H1 (cell line): ENCODE data around the gene ENPP1. TPM values are rescaled to one million over a fixed set of nuclear protein-coding genes. Genes with fewer than 3 reads are reported as not detected.

Source experiments
- CTCF ChIA-PET: fragments of 300-600 bp; sonication (Branson Sonifier 250); formaldehyde crosslinking; loops from one replicate; lab custom pipeline; 2021; ENCODE audit not compliant: partially characterized antibody; lab: Charles Lee
- POLR2A ChIA-PET: fragments of 300-600 bp; sonication (Branson Sonifier 250); formaldehyde crosslinking; loops from one replicate; lab custom pipeline; 2021; ENCODE audit warnings: inconsistent platforms; ENCODE audit not compliant: partially characterized antibody; lab: Charles Lee
- DNase-seq, 2 experiments: peaks; one replicate each; pipeline versions ENCODE4 v3.0.0 to v3.0.0-alpha.2; 2010 to 2022; ENCODE audit warnings: low spot score in 2 of 2, low read depth in 1 of 2, mixed read lengths in 1 of 2
- FAIRE-seq: peaks from 2 replicates; lab custom pipeline; 2011; peaks lifted over from hg19 to GRCh38; lab: Jason Lieb, UNC
- H2AFZ ChIP-seq: 2 replicates; pipeline ENCODE4 v1.8.1; 2012; ENCODE audit warnings: low read length, inconsistent platforms
- H2AK5ac ChIP-seq: 2 replicates; pipeline ENCODE4 v1.6.1; 2013; ENCODE audit warnings: low read depth, low read length
- H2BK120ac ChIP-seq: replicated peaks from 2 replicates; pipeline ENCODE3; 2013; ENCODE audit warnings: low read depth, low read length, inconsistent platforms
- H2BK12ac ChIP-seq: 2 replicates; pipeline ENCODE4 v1.6.1; 2013; ENCODE audit warnings: low read depth, low read length
- H2BK15ac ChIP-seq: 2 replicates; pipeline ENCODE4 v1.6.1; 2013; ENCODE audit warnings: low read length
- H2BK20ac ChIP-seq: 2 replicates; pipeline ENCODE4 v1.6.1; 2013; ENCODE audit warnings: low read length
- H2BK5ac ChIP-seq: 2 replicates; pipeline ENCODE4 v1.6.1; 2013; ENCODE audit warnings: low read depth, low read length
- H3K14ac ChIP-seq: 2 replicates; pipeline ENCODE4 v1.6.1; 2013; ENCODE audit warnings: inconsistent platforms; ENCODE audit not compliant: insufficient read length
- H3K18ac ChIP-seq: 2 replicates; pipeline ENCODE4 v1.6.1; 2013; ENCODE audit warnings: low read length; ENCODE audit errors: extremely low read depth
- H3K23ac ChIP-seq: 2 replicates; pipeline ENCODE4 v1.6.1; 2013; ENCODE audit warnings: inconsistent platforms; ENCODE audit not compliant: insufficient read length
- H3K23me2 ChIP-seq: 2 replicates; pipeline ENCODE4 v1.6.1; 2013; ENCODE audit warnings: low read depth, low read length
- H3K27ac ChIP-seq: 2 replicates; pipeline ENCODE4 v1.6.1; 2011; ENCODE audit warnings: low read depth, low read length, inconsistent platforms
- H3K27me3 ChIP-seq, 4 experiments: replicated peaks in 1 of 4; 1 replicate in 1 of 4; 2 replicates in 3 of 4; pipeline versions ENCODE4 v1.6.1 to v1.8.1; 2011 to 2013; ENCODE audit warnings: low read length in 3 of 4, mild to moderate bottlenecking in 3 of 4, inconsistent platforms in 2 of 4, mixed read lengths in 2 of 4, moderate library complexity in 1 of 4; ENCODE audit not compliant: control insufficient read depth in 3 of 4, insufficient read depth in 3 of 4; ENCODE audit errors: extremely low read depth in 1 of 4
- H3K36me3 ChIP-seq, 4 experiments: 2 replicates each; pipeline versions ENCODE4 v1.6.1 to v1.8.1; 2011 to 2013; ENCODE audit warnings: mild to moderate bottlenecking in 4 of 4, low read length in 3 of 4, moderate library complexity in 2 of 4, control low read depth in 1 of 4, inconsistent platforms in 1 of 4; ENCODE audit not compliant: insufficient read depth in 4 of 4, control insufficient read depth in 2 of 4
- H3K4ac ChIP-seq: replicated peaks from 2 replicates; pipeline ENCODE3; 2013; ENCODE audit warnings: low read length, low read depth, mixed read lengths, inconsistent platforms; ENCODE audit not compliant: insufficient read length
- H3K4me1 ChIP-seq, 4 experiments: replicated peaks in 1 of 4; 1 replicate in 1 of 4; 2 replicates in 3 of 4; pipeline versions ENCODE4 v1.6.1 to v1.8.1; 2011 to 2013; ENCODE audit warnings: low read length in 3 of 4, inconsistent platforms in 2 of 4, mixed read lengths in 1 of 4; ENCODE audit not compliant: insufficient read depth in 4 of 4, control insufficient read depth in 3 of 4
- H3K4me2 ChIP-seq, 2 experiments: 2 replicates each; pipeline versions ENCODE4 v1.6.1 to v1.8.1; 2011 to 2013; ENCODE audit warnings: low read depth in 2 of 2, low read length in 2 of 2, control low read depth in 1 of 2, inconsistent platforms in 1 of 2, mild to moderate bottlenecking in 1 of 2; ENCODE audit not compliant: insufficient read depth in 1 of 2
- H3K4me3 ChIP-seq, 4 experiments: fragments of 200-600, 300-600 bp in 1 of 4; sonication (generic), shearing (Covaris generic), sonication (Bioruptor Twin) in 1 of 4; 2 replicates each; pipeline versions ENCODE4 v1.5.1 to v1.8.1; 2011 to 2016; ENCODE audit warnings: low read length in 4 of 4, low read depth in 3 of 4, control low read depth in 2 of 4, inconsistent platforms in 2 of 4, mild to moderate bottlenecking in 2 of 4, mixed read lengths in 1 of 4, moderate library complexity in 1 of 4; ENCODE audit not compliant: insufficient read depth in 2 of 4; ENCODE audit errors: extremely low read depth in 1 of 4
- H3K56ac ChIP-seq: replicated peaks from 2 replicates; pipeline ENCODE3; 2013; ENCODE audit warnings: low read depth, mild to moderate bottlenecking, mixed read lengths, low read length, inconsistent platforms; ENCODE audit not compliant: insufficient read length
- H3K79me1 ChIP-seq: 2 replicates; pipeline ENCODE4 v1.6.1; 2013; ENCODE audit warnings: low read depth, low read length, control low read depth
- H3K79me2 ChIP-seq, 2 experiments: 2 replicates each; pipeline versions ENCODE4 v1.6.1 to v1.8.1; 2012 to 2013; ENCODE audit warnings: low read length in 2 of 2, mild to moderate bottlenecking in 2 of 2, inconsistent platforms in 1 of 2; ENCODE audit not compliant: insufficient read depth in 2 of 2, control insufficient read depth in 1 of 2
- H3K9ac ChIP-seq, 4 experiments: replicated peaks in 1 of 4; 1 replicate in 1 of 4; 2 replicates in 3 of 4; pipeline versions ENCODE4 v1.6.1 to v1.8.1; 2011 to 2013; ENCODE audit warnings: low read depth in 3 of 4, low read length in 3 of 4, control low read depth in 2 of 4, mild to moderate bottlenecking in 2 of 4, moderate library complexity in 2 of 4, inconsistent platforms in 1 of 4; ENCODE audit errors: extremely low read depth in 1 of 4
- H3K9me3 ChIP-seq, 2 experiments: 2 replicates each; pipeline versions ENCODE4 v1.6.1 to v1.8.1; 2012 to 2013; ENCODE audit warnings: mild to moderate bottlenecking in 2 of 2, moderate library complexity in 2 of 2, control low read depth in 1 of 2, inconsistent platforms in 1 of 2, low read depth in 1 of 2, low read length in 1 of 2, mixed read lengths in 1 of 2; ENCODE audit not compliant: insufficient read depth in 2 of 2
- H4K20me1 ChIP-seq, 2 experiments: replicated peaks in 1 of 2; 2 replicates each; pipeline versions ENCODE3 to v1.8.1; 2011 to 2013; ENCODE audit warnings: inconsistent platforms in 2 of 2, low read length in 2 of 2, mild to moderate bottlenecking in 1 of 2; ENCODE audit not compliant: insufficient read depth in 2 of 2, control insufficient read depth in 1 of 2
- H4K5ac ChIP-seq: 2 replicates; pipeline ENCODE4 v1.6.1; 2013; ENCODE audit warnings: low read length, low read depth, mixed read lengths, inconsistent platforms; ENCODE audit not compliant: insufficient read length
- H4K8ac ChIP-seq: 2 replicates; pipeline ENCODE4 v1.8.0; 2013; ENCODE audit warnings: mild to moderate bottlenecking, moderate library complexity, low read length, inconsistent platforms; ENCODE audit not compliant: insufficient read depth; ENCODE audit errors: extremely low read depth
- H4K91ac ChIP-seq: replicated peaks from 2 replicates; pipeline ENCODE3; 2013; ENCODE audit warnings: low read length, mixed read lengths, inconsistent platforms; ENCODE audit not compliant: insufficient read length
- CBX5 ChIP-seq: fragments of 300-800, 300-1000 bp; sonication (generic); IDR thresholded peaks from 2 replicates; pipeline ENCODE4 v1.7.1; 2016; ENCODE audit warnings: antibody characterized with exemption, low read length, low read depth
- CHD1 ChIP-seq: IDR thresholded peaks from 2 replicates; pipeline ENCODE4 v1.6.1; 2012; ENCODE audit warnings: low read depth, low read length, improper control_type of control experiment
- NRF1 ChIP-seq: IDR thresholded peaks from 2 replicates; pipeline ENCODE4 v1.6.1; 2011; ENCODE audit warnings: mild to moderate bottlenecking, low read depth, low read length, improper control_type of control experiment
- PHF8 ChIP-seq: fragments of 200-600 bp; sonication (generic); conservative IDR thresholded peaks from 2 replicates; pipeline ENCODE4 v1.7.1; 2012; ENCODE audit warnings: low read depth, mild to moderate bottlenecking, inconsistent platforms, low read length, moderate library complexity
- SIX5 ChIP-seq: IDR thresholded peaks from 2 replicates; pipeline ENCODE4 v1.6.1; 2011; ENCODE audit warnings: mild to moderate bottlenecking, low read depth, low read length
- WGBS, 2 experiments: shearing (Covaris generic) in 1 of 2; methylation state at CpG; one replicate each; pipeline versions ENCODE4 v1.1.6 to v1.1.7; 2013 to 2015; ENCODE audit warnings: low lambda C conversion rate in 2 of 2, mixed read lengths in 2 of 2, inconsistent platforms in 1 of 2, low coverage in 1 of 2, missing lambda C conversion rate in 1 of 2; ENCODE audit not compliant: insufficient replicate concordance in 2 of 2, insufficient coverage in 1 of 2, insufficient read length in 1 of 2; ENCODE audit errors: extremely low coverage in 1 of 2, missing lambda C conversion rate in 1 of 2; 5-methylcytosine and 5-hydroxymethylcytosine counted together
- polyA plus RNA-seq, 7 experiments: library from polyadenylated mRNA; depleted of rRNA in 3 of 7; stranded (reverse) in 5 of 7; unstranded in 2 of 7; fragments of >200 nt in 5 of 7; fragments of 200-250 nt in 2 of 7; gene quantifications; 1 replicate in 5 of 7; 2 replicates in 1 of 7; 4 replicates in 1 of 7; pipeline versions ENCODE4 v1.2.1 to v1.2.3, GENCODE V29; 2011 to 2013; ENCODE audit warnings: missing spikeins in 2 of 7, mixed read lengths in 2 of 7
- total RNA-seq: library from RNA; stranded (reverse); fragmentation: NEBNext Ultra II Directional; extraction: Animal tissue kit (Norgen Biotek cat#: 25700); gene quantifications from 2 replicates; pipeline ENCODE4 v1.2.1, GENCODE V29; 2021

Gene ENPP1
- total and polyA plus RNA-seq, 2 of the 8 experiments (the other 6 are each of a cell fraction or from before 2014, with no cell fraction given) = 10.1 to 39.1 TPM

DNA sequence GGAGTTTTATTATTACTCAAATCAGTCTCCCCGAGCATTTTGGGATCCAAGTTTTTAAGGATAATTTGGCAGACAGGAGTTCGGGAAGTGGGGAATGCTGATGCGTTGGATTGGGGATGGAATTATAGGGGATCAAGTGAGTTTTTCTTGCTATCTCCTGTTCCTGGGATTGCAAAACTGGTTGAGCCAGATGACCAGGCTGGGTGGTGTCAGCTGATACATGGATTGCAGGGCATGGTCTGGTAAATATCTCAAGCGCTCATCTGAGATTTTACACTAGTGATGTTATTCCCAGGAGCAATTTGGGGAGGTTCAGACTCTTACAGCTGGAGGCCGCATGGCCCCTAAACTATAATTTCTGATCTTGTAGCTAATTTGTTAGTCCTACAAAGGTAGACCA is 54.7 kb downstream of the ENPP1 start:
- H3K36me3 ChIP-seq = peaks cover 0 to 5% (median 1%) of the 10 kb centered on the region in 4 experiments; a peak in 2 of 8 replicates
- peaks cover 0 to 4% (median 2%) of the 10 kb centered on the region in 4 experiments; a peak in 2 of 7 replicates for H3K4me1 ChIP-seq
- 96% methylated on average over 5 of the region's 5 CpGs; no CpG with 5 or more reads in 1 of the 2 experiments for WGBS, 2 experiments
- no peak overlapping the region for H3K4me2 ChIP-seq
- no peak for FAIRE-seq
- H3K56ac ChIP-seq = no peak overlapping the region
- no peak overlapping the region for H3K9ac ChIP-seq
- no peak overlapping the region for H4K91ac ChIP-seq
- no peak overlapping the region for H3K18ac ChIP-seq
- H2BK120ac ChIP-seq = no peak overlapping the region
- H2AK5ac ChIP-seq = no peak overlapping the region
- H3K23ac ChIP-seq = no peak overlapping the region
- H3K27ac ChIP-seq = no peak overlapping the region
- no peak overlapping the region for H2BK20ac ChIP-seq
- ChIA-PET POLR2A (no interaction called here), CTCF (no interaction called here)
- H3K4ac ChIP-seq = no peak overlapping the region
- H3K79me2 ChIP-seq = no peaks in the 10 kb centered on the region
- no peak overlapping the region for H4K5ac ChIP-seq
- no peak overlapping the region for H3K14ac ChIP-seq
- H4K8ac ChIP-seq = no peak overlapping the region
- H3K4me3 ChIP-seq = no peak overlapping the region
- no peaks in the 10 kb centered on the region for H4K20me1 ChIP-seq
- no peaks in the 10 kb centered on the region for H3K23me2 ChIP-seq
- no peak overlapping the region for H2BK15ac ChIP-seq
- no peaks in the 10 kb centered on the region for H3K27me3 ChIP-seq
- no peak overlapping the region for H2AFZ ChIP-seq
- no peak overlapping the region for H2BK12ac ChIP-seq
- DNase-seq = no peak
- no peak overlapping the region for H2BK5ac ChIP-seq
- no peaks in the 10 kb centered on the region for H3K79me1 ChIP-seq
- H3K9me3 ChIP-seq = no peaks in the 10 kb centered on the region
- TF ChIP-seq NRF1 (no peak), SIX5 (no peak), CBX5 (no peak), PHF8 (no peak), CHD1 (no peak)
